ENCODE measurements around the gene UNC93B1.

GRCh38 chr11:68015467-68015866 is 11.6 kb upstream of the UNC93B1 start:
- TF ChIP-seq, protein P1, sequence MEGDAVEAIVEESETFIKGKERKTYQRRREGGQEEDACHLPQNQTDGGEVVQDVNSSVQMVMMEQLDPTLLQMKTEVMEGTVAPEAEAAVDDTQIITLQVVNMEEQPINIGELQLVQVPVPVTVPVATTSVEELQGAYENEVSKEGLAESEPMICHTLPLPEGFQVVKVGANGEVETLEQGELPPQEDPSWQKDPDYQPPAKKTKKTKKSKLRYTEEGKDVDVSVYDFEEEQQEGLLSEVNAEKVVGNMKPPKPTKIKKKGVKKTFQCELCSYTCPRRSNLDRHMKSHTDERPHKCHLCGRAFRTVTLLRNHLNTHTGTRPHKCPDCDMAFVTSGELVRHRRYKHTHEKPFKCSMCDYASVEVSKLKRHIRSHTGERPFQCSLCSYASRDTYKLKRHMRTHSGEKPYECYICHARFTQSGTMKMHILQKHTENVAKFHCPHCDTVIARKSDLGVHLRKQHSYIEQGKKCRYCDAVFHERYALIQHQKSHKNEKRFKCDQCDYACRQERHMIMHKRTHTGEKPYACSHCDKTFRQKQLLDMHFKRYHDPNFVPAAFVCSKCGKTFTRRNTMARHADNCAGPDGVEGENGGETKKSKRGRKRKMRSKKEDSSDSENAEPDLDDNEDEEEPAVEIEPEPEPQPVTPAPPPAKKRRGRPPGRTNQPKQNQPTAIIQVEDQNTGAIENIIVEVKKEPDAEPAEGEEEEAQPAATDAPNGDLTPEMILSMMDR (IDR thresholded peaks at IDR 0.05; ENCODE audit: control extremely low read depth in 1 of 3, insufficient read depth in 1 of 3, low read depth in 1 of 3, low read length in 3 of 3), result no peak
- no peak for TF ChIP-seq JUN (IDR thresholded peaks at IDR 0.05; ENCODE audit: low read depth, low read length)
- no peak for TF ChIP-seq RFX5 (IDR thresholded peaks at IDR 0.05; ENCODE audit: borderline replicate concordance, low read depth, low read length)
- TF ChIP-seq CREB1 (IDR thresholded peaks at IDR 0.05), result no peak
- no peak for TF ChIP-seq EP300 (IDR thresholded peaks at IDR 0.05; ENCODE audit: borderline replicate concordance in 1 of 2, low read depth in 2 of 2, low read length in 2 of 2)
- TF ChIP-seq JUND (IDR thresholded peaks at IDR 0.05; ENCODE audit: low read length), result no peak
- TF ChIP-seq TEAD4 (IDR thresholded peaks at IDR 0.05; ENCODE audit: low read depth, low read length), result no peak
- TF ChIP-seq EZH2 (IDR thresholded peaks at IDR 0.05; ENCODE audit: low read depth, low read length, severe bottlenecking), result no peak
- no peak for TF ChIP-seq RNF2 (IDR thresholded peaks at IDR 0.05; ENCODE audit: borderline replicate concordance, low read depth, low read length, missing control alignments, poor library complexity, severe bottlenecking)

Measured in H1 (cell line).